ENCODE data around the gene SS18L1. TPM values are rescaled to one million over a fixed set of nuclear protein-coding genes. Genes with fewer than 3 reads are reported as not detected.

The SS18L1 gene
- total and polyA plus RNA-seq, 2 experiments from 2014 or later = 6.5 to 32.6 TPM

- Histone ChIP-seq H3K36me3 (ENCODE audit: insufficient read depth) (no peaks in the 10 kb centered on the region; the same call in none of the 2 replicates), H3K79me2 (replicated peaks; ENCODE audit: insufficient read depth) (no peaks in the 10 kb centered on the region), H3K9me2 (ENCODE audit: insufficient read depth) (no peaks in the 10 kb centered on the region), H3K4me3 (no peak overlapping the region), H3K27me3 (ENCODE audit: insufficient read depth) (no peaks in the 10 kb centered on the region), H3K27ac (ENCODE audit: low read depth) (no peak overlapping the region), H3K4me1 (ENCODE audit: insufficient read depth) (no peaks in the 10 kb centered on the region), H3F3A (replicated peaks; ENCODE audit: low read depth) (no peaks in the 10 kb centered on the region), H3K4me2 (no peak overlapping the region), H4K20me1 (replicated peaks; ENCODE audit: insufficient read depth) (no peaks in the 10 kb centered on the region; the same call in 1 of the 2 replicates), H2AFZ (no peak overlapping the region)
- Mint-ChIP-seq H3K27me3 (ENCODE audit: insufficient read depth, low read depth, poor library complexity) (peaks cover 3% of the 10 kb centered on the region), H3K4me3 (no peak overlapping the region), H3K9me3 (no peaks in the 10 kb centered on the region), H3K36me3 (ENCODE audit: low read depth) (peaks cover 32% of the 10 kb centered on the region), H3K4me1 (no peaks in the 10 kb centered on the region), H3K27ac (no peak overlapping the region)
- DNase-seq (ENCODE audit: low spot score) (no peak), ATAC-seq (no peak)
- TF ChIP-seq REST (IDR thresholded peaks at IDR 0.05; ENCODE audit: unreplicated experiment) = no peak
- TF ChIP-seq ZNF331 (CRISPR knock-in tag; IDR thresholded peaks at IDR 0.05; ENCODE audit: low read depth) = no peak
- no peak for TF ChIP-seq CTCF (conservative IDR thresholded peaks at IDR 0.05; ENCODE audit: low read depth in 2 of 2)
- TF ChIP-seq ZNF462 (CRISPR knock-in tag; IDR thresholded peaks at IDR 0.05) = no peak
- TF ChIP-seq POLR2AphosphoS5 (IDR thresholded peaks at IDR 0.05; ENCODE audit: low read depth) = no peak
- TF ChIP-seq JUNB (IDR thresholded peaks at IDR 0.05; ENCODE audit: unreplicated experiment) = no peak
Measured at GRCh38 chr20:62196286-62196685, 52.7 kb downstream of the SS18L1 start.
